HepG2 (cell line): Measurements from ENCODE around the gene MRPL38. TPM values are rescaled to one million over a fixed set of nuclear protein-coding genes. Genes with fewer than 3 reads are reported as not detected.
A peak's percentile ranks its signal among the peaks of the same experiment; 100 is the strongest.

Experiments
- AGO1 ChIP-seq: fragments of 200-400 bp; formaldehyde crosslinking; IDR thresholded peaks from 2 replicates; pipeline ENCODE4 v1.6.1; 2017; ENCODE audit warnings: mild to moderate bottlenecking, low read depth, low read length, moderate library complexity; ENCODE audit not compliant: poor library complexity, severe bottlenecking
- CSRNP1 ChIP-seq: sonication (generic); formaldehyde crosslinking; IDR thresholded peaks from 2 replicates; pipeline ENCODE4 v1.8.1; 2023; ENCODE audit warnings: mild to moderate bottlenecking, missing genetic modification reagents
- HMGXB4 ChIP-seq, 2 experiments: sonication (generic) in 1 of 2; formaldehyde crosslinking in 1 of 2; IDR thresholded peaks; 2 replicates each; pipeline versions ENCODE4 v1.4.0 to v1.6.1; 2018 to 2020; ENCODE audit warnings: missing genetic modification reagents in 2 of 2, borderline replicate concordance in 1 of 2, low read depth in 1 of 2, mild to moderate bottlenecking in 1 of 2, missing biosample characterization in 1 of 2
- NKX3-1 ChIP-seq: sonication (generic); formaldehyde crosslinking; IDR thresholded peaks from 2 replicates; pipeline ENCODE4 v1.5.0; 2020; ENCODE audit warnings: missing genetic modification reagents
- REPIN1 ChIP-seq: sonication (generic); formaldehyde crosslinking; IDR thresholded peaks from 2 replicates; pipeline ENCODE4 v1.8.0; 2022; ENCODE audit warnings: missing genetic modification reagents, low read depth, mild to moderate bottlenecking, borderline replicate concordance
- TEAD3 ChIP-seq: optimal IDR thresholded peaks from 2 replicates; pipeline ENCODE3; 2016; ENCODE audit warnings: borderline replicate concordance
- TFDP1 ChIP-seq: IDR thresholded peaks from 2 replicates; pipeline ENCODE4 v1.6.1; 2016; ENCODE audit warnings: missing compliant biosample characterization, missing genetic modification reagents, borderline replicate concordance
- THAP9 ChIP-seq: sonication (generic); formaldehyde crosslinking; IDR thresholded peaks from 2 replicates; pipeline ENCODE4; 2020; ENCODE audit warnings: missing genetic modification reagents, mild to moderate bottlenecking, borderline replicate concordance
- ZNF205 ChIP-seq: IDR thresholded peaks from 2 replicates; pipeline ENCODE4 v1.6.1; 2018; ENCODE audit warnings: missing biosample characterization, missing genetic modification reagents
- ZNF318 ChIP-seq: sonication (generic); formaldehyde crosslinking; IDR thresholded peaks from 2 replicates; pipeline ENCODE4 v1.4.0; 2020; ENCODE audit warnings: mild to moderate bottlenecking, missing genetic modification reagents
- ZNF510 ChIP-seq: sonication (generic); formaldehyde crosslinking; IDR thresholded peaks from 2 replicates; pipeline ENCODE4 v1.4.0; 2020; ENCODE audit warnings: low read depth, mild to moderate bottlenecking, missing genetic modification reagents
- polyA plus RNA-seq, 8 experiments: library from polyadenylated mRNA; depleted of rRNA in 3 of 8; stranded (reverse) in 7 of 8; unstranded in 1 of 8; fragments of >200 nt; fragmentation: Illumina TruSeq in 4 of 8; extraction: Trizol in 4 of 8; gene quantifications; 2 replicates each; pipeline versions ENCODE4 v1.2.1 to v1.2.3, GENCODE V29; 2011 to 2016; ENCODE audit warnings: low read depth in 4 of 8, missing spikeins in 1 of 8, mixed read lengths in 1 of 8; ENCODE audit not compliant: insufficient read depth in 1 of 8
- total RNA-seq, 5 experiments: library from RNA; depleted of rRNA; stranded (reverse); fragments of >200 nt; fragmentation: Illumina TruSeq; extraction: Trizol; gene quantifications; 2 replicates each; pipeline ENCODE4 v1.2.3, GENCODE V29; 2016; ENCODE audit warnings: low read depth in 1 of 5

MRPL38 gene
- total and polyA plus RNA-seq, 2 of the 13 experiments (the other 11 are each of a cell fraction or from before 2014, with no cell fraction given): 83.7 to 125 TPM

- TF ChIP-seq ZNF318: no peak
- TF ChIP-seq ZNF205: no peak
- TF ChIP-seq HMGXB4 (CRISPR knock-in tag; IDR thresholded peaks at IDR 0.05; ENCODE audit: borderline replicate concordance in 1 of 2, low read depth in 1 of 2): peak; percentile 90 to 92
- TF ChIP-seq AGO1: peak; percentile 68
- TF ChIP-seq THAP9 (CRISPR knock-in tag): no peak
- no peak for TF ChIP-seq NKX3-1 (CRISPR knock-in tag)
- peak; percentile 89 for TF ChIP-seq CSRNP1 (CRISPR knock-in tag)
- TF ChIP-seq TFDP1 (CRISPR knock-in tag): peak; percentile 72; the same call in 1 of the 2 replicates
- peak; percentile 7 for TF ChIP-seq TEAD3 (CRISPR knock-in tag)
- TF ChIP-seq ZNF510 (CRISPR knock-in tag): peak; percentile 81
- 0 out of 2 replicates have a peak, but pooled peaks have one; percentile 58 for TF ChIP-seq REPIN1 (CRISPR knock-in tag)
Observed at GRCh38 chr17:75896415-75897159, 8.1 kb downstream of the MRPL38 start, which contains the start of gene TRIM65 (continued).
